ENCODE measurements around the gene NGEF.

Gene NGEF

DNA sequence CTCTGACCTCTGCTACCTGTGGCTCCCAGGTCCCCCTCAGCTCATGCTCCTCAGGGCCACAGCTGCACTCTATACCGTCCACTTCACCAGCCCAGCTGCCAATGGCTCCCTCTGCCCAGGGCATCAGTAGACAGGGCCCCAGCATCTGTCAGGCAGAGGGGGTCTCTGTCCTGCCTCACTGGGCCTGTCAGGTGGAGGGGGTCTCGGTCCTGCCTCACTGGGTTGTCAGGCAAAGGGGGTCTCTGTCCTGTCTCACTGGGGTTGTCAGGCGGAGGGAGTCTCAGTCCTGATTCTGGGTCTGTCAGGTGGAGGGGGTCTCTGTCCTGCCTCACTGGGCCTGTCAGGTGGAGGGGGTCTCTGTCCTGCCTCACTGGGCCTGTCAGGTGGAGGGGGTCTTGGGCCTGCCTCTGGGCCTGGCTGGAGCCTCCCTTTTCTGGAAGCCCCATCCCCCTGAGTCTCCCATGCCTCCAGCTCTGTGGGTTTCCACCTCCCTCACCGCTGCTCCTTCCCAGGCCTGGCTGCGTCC, 123.1 kb downstream of the NGEF start:
- TF ChIP-seq ZNF23 (tag by site-specific recombination; IDR thresholded peaks at IDR 0.05; ENCODE audit: borderline replicate concordance): no peak
- no peak for TF ChIP-seq ZNF292 (tag by site-specific recombination; IDR thresholded peaks at IDR 0.05; ENCODE audit: borderline replicate concordance, low read depth)
- TF ChIP-seq ZFP3 (tag by site-specific recombination; IDR thresholded peaks at IDR 0.05; ENCODE audit: low read depth): no peak
- TF ChIP-seq ZBTB11 (tag by site-specific recombination; conservative IDR thresholded peaks at IDR 0.05; ENCODE audit: low read depth): no peak
- TF ChIP-seq, protein P1, sequence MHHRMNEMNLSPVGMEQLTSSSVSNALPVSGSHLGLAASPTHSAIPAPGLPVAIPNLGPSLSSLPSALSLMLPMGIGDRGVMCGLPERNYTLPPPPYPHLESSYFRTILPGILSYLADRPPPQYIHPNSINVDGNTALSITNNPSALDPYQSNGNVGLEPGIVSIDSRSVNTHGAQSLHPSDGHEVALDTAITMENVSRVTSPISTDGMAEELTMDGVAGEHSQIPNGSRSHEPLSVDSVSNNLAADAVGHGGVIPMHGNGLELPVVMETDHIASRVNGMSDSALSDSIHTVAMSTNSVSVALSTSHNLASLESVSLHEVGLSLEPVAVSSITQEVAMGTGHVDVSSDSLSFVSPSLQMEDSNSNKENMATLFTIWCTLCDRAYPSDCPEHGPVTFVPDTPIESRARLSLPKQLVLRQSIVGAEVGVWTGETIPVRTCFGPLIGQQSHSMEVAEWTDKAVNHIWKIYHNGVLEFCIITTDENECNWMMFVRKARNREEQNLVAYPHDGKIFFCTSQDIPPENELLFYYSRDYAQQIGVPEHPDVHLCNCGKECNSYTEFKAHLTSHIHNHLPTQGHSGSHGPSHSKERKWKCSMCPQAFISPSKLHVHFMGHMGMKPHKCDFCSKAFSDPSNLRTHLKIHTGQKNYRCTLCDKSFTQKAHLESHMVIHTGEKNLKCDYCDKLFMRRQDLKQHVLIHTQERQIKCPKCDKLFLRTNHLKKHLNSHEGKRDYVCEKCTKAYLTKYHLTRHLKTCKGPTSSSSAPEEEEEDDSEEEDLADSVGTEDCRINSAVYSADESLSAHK (tag by site-specific recombination; IDR thresholded peaks at IDR 0.05): no peak
- TF ChIP-seq ZSCAN16 (tag by site-specific recombination; IDR thresholded peaks at IDR 0.05): no peak
- TF ChIP-seq ZFP41 (tag by site-specific recombination; IDR thresholded peaks at IDR 0.05; ENCODE audit: borderline replicate concordance): no peak
- TF ChIP-seq, protein P2, sequence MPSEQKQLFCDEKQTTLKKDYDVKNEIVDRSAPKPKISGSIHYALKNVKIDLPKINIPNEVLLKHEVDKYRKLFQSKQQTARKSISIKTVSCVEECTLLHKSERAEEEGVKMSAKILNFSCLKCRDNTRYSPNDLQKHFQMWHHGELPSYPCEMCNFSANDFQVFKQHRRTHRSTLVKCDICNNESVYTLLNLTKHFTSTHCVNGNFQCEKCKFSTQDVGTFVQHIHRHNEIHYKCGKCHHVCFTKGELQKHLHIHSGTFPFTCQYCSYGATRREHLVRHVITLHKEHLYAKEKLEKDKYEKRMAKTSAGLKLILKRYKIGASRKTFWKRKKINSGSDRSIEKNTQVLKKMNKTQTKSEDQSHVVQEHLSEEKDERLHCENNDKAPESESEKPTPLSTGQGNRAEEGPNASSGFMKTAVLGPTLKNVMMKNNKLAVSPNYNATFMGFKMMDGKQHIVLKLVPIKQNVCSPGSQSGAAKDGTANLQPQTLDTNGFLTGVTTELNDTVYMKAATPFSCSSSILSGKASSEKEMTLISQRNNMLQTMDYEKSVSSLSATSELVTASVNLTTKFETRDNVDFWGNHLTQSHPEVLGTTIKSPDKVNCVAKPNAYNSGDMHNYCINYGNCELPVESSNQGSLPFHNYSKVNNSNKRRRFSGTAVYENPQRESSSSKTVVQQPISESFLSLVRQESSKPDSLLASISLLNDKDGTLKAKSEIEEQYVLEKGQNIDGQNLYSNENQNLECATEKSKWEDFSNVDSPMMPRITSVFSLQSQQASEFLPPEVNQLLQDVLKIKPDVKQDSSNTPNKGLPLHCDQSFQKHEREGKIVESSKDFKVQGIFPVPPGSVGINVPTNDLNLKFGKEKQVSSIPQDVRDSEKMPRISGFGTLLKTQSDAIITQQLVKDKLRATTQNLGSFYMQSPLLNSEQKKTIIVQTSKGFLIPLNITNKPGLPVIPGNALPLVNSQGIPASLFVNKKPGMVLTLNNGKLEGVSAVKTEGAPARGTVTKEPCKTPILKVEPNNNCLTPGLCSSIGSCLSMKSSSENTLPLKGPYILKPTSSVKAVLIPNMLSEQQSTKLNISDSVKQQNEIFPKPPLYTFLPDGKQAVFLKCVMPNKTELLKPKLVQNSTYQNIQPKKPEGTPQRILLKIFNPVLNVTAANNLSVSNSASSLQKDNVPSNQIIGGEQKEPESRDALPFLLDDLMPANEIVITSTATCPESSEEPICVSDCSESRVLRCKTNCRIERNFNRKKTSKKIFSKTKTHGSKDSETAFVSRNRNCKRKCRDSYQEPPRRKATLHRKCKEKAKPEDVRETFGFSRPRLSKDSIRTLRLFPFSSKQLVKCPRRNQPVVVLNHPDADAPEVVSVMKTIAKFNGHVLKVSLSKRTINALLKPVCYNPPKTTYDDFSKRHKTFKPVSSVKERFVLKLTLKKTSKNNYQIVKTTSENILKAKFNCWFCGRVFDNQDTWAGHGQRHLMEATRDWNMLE (tag by site-specific recombination; conservative IDR thresholded peaks at IDR 0.05; ENCODE audit: low read depth): no peak
- no peak for TF ChIP-seq BCL11A (tag by site-specific recombination; IDR thresholded peaks at IDR 0.05; ENCODE audit: low read depth)
- TF ChIP-seq, protein P3, sequence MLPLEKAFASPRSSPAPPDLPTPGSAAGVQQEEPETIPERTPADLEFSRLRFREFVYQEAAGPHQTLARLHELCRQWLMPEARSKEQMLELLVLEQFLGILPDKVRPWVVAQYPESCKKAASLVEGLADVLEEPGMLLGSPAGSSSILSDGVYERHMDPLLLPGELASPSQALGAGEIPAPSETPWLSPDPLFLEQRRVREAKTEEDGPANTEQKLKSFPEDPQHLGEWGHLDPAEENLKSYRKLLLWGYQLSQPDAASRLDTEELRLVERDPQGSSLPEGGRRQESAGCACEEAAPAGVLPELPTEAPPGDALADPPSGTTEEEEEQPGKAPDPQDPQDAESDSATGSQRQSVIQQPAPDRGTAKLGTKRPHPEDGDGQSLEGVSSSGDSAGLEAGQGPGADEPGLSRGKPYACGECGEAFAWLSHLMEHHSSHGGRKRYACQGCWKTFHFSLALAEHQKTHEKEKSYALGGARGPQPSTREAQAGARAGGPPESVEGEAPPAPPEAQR (tag by site-specific recombination; IDR thresholded peaks at IDR 0.05): no peak
- TF ChIP-seq ZNF335 (tag by site-specific recombination; conservative IDR thresholded peaks at IDR 0.05): no peak
- TF ChIP-seq, protein P4, sequence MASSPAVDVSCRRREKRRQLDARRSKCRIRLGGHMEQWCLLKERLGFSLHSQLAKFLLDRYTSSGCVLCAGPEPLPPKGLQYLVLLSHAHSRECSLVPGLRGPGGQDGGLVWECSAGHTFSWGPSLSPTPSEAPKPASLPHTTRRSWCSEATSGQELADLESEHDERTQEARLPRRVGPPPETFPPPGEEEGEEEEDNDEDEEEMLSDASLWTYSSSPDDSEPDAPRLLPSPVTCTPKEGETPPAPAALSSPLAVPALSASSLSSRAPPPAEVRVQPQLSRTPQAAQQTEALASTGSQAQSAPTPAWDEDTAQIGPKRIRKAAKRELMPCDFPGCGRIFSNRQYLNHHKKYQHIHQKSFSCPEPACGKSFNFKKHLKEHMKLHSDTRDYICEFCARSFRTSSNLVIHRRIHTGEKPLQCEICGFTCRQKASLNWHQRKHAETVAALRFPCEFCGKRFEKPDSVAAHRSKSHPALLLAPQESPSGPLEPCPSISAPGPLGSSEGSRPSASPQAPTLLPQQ (tag by site-specific recombination; IDR thresholded peaks at IDR 0.05): no peak
- no peak for TF ChIP-seq ZNF621 (tag by site-specific recombination; IDR thresholded peaks at IDR 0.05)
- no peak for TF ChIP-seq ZNF391 (tag by site-specific recombination; IDR thresholded peaks at IDR 0.05; ENCODE audit: borderline replicate concordance, low read depth)
- no peak for TF ChIP-seq SP7 (tag by site-specific recombination; IDR thresholded peaks at IDR 0.05)
- no peak for TF ChIP-seq ZBTB7A (tag by site-specific recombination; IDR thresholded peaks at IDR 0.05; ENCODE audit: low read depth)
- no peak for TF ChIP-seq ZNF777 (tag by site-specific recombination; IDR thresholded peaks at IDR 0.05; ENCODE audit: borderline replicate concordance)
- no peak for TF ChIP-seq ZNF366 (tag by site-specific recombination; conservative IDR thresholded peaks at IDR 0.05)
- TF ChIP-seq ZNF544 (tag by site-specific recombination; IDR thresholded peaks at IDR 0.05): no peak
- POLR2A ChIA-PET: no interaction called here
- Histone ChIP-seq H3K9me3 (ENCODE audit: control insufficient read depth, insufficient read depth, low read depth, low read length) (no peaks in the 10 kb centered on the region), H3K4me3 (ENCODE audit: low read depth, low read length) (no peak overlapping the region), H3K4me1 (ENCODE audit: control insufficient read depth, insufficient read depth, low read length) (no peaks in the 10 kb centered on the region), H3K36me3 (ENCODE audit: control insufficient read depth in 2 of 2, insufficient read depth in 1 of 2, low read length in 2 of 2) (peaks cover 0 to 17% of the 10 kb centered on the region in 2 experiments; a peak in 2 of 3 replicates), H3K27ac (ENCODE audit: extremely low read depth, low read depth, low read length) (no peak overlapping the region)
- CTCF ChIA-PET: interaction anchor here (0.6 kb wide), 1 partner anchor 475 kb away, joined by 4 read pairs; no protein-coding TSS in a partner anchor

Measured in HEK293 (cell line).